Loucy (cell line): ENCODE data around the gene ZFPM1.

ENCODE experiments used
- EZH2phosphoT487 ChIP-seq: fragments of 200-600 bp; IDR thresholded peaks from 2 replicates; pipeline ENCODE4 v1.6.1; 2018; ENCODE audit warnings: antibody characterized with exemption, mild to moderate bottlenecking, moderate library complexity, borderline replicate concordance
- TF ChIP-seq, protein P1 (sequence below): fragments of 200-600 bp; sonication (generic); conservative IDR thresholded peaks from 2 replicates; pipeline ENCODE4 v1.5.1; 2014; ENCODE audit warnings: mild to moderate bottlenecking, antibody characterized with exemption, low read length

DNA sequence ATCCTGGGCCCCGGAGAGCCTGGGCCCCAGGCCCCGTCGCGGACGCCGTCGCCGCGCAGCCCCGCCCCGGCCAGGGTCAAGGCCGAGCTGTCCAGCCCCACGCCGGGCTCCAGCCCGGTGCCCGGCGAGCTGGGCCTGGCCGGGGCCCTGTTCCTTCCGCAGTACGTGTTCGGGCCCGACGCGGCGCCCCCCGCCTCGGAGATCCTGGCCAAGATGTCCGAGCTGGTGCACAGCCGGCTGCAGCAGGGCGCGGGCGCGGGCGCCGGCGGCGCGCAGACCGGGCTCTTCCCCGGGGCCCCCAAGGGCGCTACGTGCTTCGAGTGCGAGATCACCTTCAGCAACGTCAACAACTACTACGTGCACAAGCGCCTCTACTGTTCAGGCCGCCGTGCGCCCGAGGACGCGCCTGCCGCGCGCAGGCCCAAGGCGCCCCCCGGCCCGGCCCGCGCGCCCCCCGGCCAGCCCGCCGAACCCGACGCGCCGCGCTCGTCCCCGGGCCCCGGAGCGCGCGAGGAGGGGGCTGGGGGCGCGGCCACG is 80.4 kb downstream of the ZFPM1 start:
- TF ChIP-seq, protein P1, sequence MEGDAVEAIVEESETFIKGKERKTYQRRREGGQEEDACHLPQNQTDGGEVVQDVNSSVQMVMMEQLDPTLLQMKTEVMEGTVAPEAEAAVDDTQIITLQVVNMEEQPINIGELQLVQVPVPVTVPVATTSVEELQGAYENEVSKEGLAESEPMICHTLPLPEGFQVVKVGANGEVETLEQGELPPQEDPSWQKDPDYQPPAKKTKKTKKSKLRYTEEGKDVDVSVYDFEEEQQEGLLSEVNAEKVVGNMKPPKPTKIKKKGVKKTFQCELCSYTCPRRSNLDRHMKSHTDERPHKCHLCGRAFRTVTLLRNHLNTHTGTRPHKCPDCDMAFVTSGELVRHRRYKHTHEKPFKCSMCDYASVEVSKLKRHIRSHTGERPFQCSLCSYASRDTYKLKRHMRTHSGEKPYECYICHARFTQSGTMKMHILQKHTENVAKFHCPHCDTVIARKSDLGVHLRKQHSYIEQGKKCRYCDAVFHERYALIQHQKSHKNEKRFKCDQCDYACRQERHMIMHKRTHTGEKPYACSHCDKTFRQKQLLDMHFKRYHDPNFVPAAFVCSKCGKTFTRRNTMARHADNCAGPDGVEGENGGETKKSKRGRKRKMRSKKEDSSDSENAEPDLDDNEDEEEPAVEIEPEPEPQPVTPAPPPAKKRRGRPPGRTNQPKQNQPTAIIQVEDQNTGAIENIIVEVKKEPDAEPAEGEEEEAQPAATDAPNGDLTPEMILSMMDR, result no peak
- no peak for TF ChIP-seq EZH2phosphoT487
